Measurements from ENCODE around the gene THSD7A. TPM values are rescaled to one million over a fixed set of nuclear protein-coding genes. Genes with fewer than 3 reads are reported as not detected.

Gene THSD7A
- total RNA-seq, 2 experiments from 2014 or later = not detected

DNA sequence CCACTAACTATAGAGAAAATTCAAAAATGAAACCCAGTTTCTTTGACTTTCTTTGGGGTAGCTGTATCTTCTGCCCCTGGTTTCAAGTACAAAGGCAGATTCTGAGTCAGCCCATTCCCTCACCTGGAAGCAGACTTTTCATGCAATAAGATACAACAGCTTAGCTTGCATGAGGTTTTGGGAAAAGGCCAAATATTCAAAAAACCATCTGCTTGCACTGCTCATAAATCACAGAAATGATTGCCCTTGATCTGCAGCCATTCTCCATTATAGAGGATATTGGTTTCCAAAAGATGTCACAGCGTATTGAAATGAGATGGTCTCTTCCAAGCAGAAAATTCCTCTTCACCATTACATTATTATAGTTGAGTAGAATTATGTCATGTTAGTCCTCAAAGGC is 504.4 kb downstream of the THSD7A start:
- Mint-ChIP-seq H3K4me1 (no peaks in the 10 kb centered on the region), H3K27me3 (no peaks in the 10 kb centered on the region), H3K4me3 (no peak overlapping the region), H3K36me3 (ENCODE audit: low read depth) (no peaks in the 10 kb centered on the region), H3K9me3 (no peaks in the 10 kb centered on the region), H3K27ac (no peak overlapping the region)
- ChIA-PET CTCF (no interaction called here), POLR2A (no interaction called here)
- no peak for DNase-seq

Measured in activated CD4-positive, alpha-beta T cell treated with anti-CD3 and anti-CD28 coated beads, Interleukin-2, amount 10 ng/mL, durations not matched to agents 7 days and 5 days (primary cell).